ENCODE measurements around the gene ZPBP2. TPM values are rescaled to one million over a fixed set of nuclear protein-coding genes. Genes with fewer than 3 reads are reported as not detected.

Gene ZPBP2
- total RNA-seq (2022; extraction: Qiagen RNA extraction): not detected in 5 replicates

GRCh38 chr17:39867880-39868553, at the start of gene ZPBP2:
ZPBP2 (plus strand) TSS chr17:39868202; CDS start chr17:39868355, 153 bp downstream.

GRCh38 chr17:39863918-39864746, 3.9 kb upstream of the ZPBP2 start, which contains the start of gene IKZF3:
IKZF3 (minus strand) TSS chr17:39864312; CDS start chr17:39864126, 186 bp downstream.

Other genes starting within 250 kb of the ZPBP2 start
- 0.09 to 0.21 TPM (median 0.14 TPM) in 5 replicates for gene PPP1R1B, start 241.2 kb upstream of the ZPBP2 start, total RNA-seq (2022; extraction: Qiagen RNA extraction)
- 34.5 to 66.2 TPM (median 64.6 TPM) in 5 replicates for gene STARD3, start 231.1 kb upstream of the ZPBP2 start, total RNA-seq (2022; extraction: Qiagen RNA extraction)
- 0.53 to 1.1 TPM (median 0.92 TPM) in 5 replicates for gene TCAP, start 202.9 kb upstream of the ZPBP2 start, total RNA-seq (2022; extraction: Qiagen RNA extraction)
- gene PNMT, start 199.7 kb upstream of the ZPBP2 start, total RNA-seq (2022; extraction: Qiagen RNA extraction): 0.27 to 0.82 TPM (median 0.52 TPM) in 5 replicates
- gene PGAP3, start 180.1 kb upstream of the ZPBP2 start, total RNA-seq (2022; extraction: Qiagen RNA extraction): 6.9 to 8.0 TPM (median 7.5 TPM) in 5 replicates
- gene ERBB2, start 168.1 kb upstream of the ZPBP2 start, total RNA-seq (2022; extraction: Qiagen RNA extraction): 22.8 to 36.6 TPM (median 33.4 TPM) in 5 replicates
- 79.9 to 98.8 TPM (median 83.5 TPM) in 5 replicates for gene MIEN1, start 137.7 kb upstream of the ZPBP2 start, total RNA-seq (2022; extraction: Qiagen RNA extraction)
- 3.5 to 5.7 TPM (median 4.8 TPM) in 5 replicates for gene GRB7, start 130.3 kb upstream of the ZPBP2 start, total RNA-seq (2022; extraction: Qiagen RNA extraction)
- gene IKZF3, start 3.9 kb upstream of the ZPBP2 start, total RNA-seq (2022; extraction: Qiagen RNA extraction): not detected in 5 replicates
- gene GSDMB, start 50.4 kb downstream of the ZPBP2 start, total RNA-seq (2022; extraction: Qiagen RNA extraction): 1.2 to 2.4 TPM (median 2.2 TPM) in 5 replicates
- 33.0 to 41.3 TPM (median 37.4 TPM) in 5 replicates for gene ORMDL3, start 59.4 kb downstream of the ZPBP2 start, total RNA-seq (2022; extraction: Qiagen RNA extraction)
- gene LRRC3C, start 59.5 kb downstream of the ZPBP2 start, total RNA-seq (2022; extraction: Qiagen RNA extraction): not detected in 5 replicates
- not detected in 5 replicates for gene GSDMA, start 94.8 kb downstream of the ZPBP2 start, total RNA-seq (2022; extraction: Qiagen RNA extraction)
- gene PSMD3, start 112.6 kb downstream of the ZPBP2 start, total RNA-seq (2022; extraction: Qiagen RNA extraction): 157 to 178 TPM (median 165 TPM) in 5 replicates
- 0.96 to 1.8 TPM (median 1.5 TPM) in 5 replicates for gene CSF3, start 147.2 kb downstream of the ZPBP2 start, total RNA-seq (2022; extraction: Qiagen RNA extraction)
- gene MED24, start 186.2 kb downstream of the ZPBP2 start, total RNA-seq (2022; extraction: Qiagen RNA extraction): 42.3 to 68.1 TPM (median 59.6 TPM) in 5 replicates
- gene THRA, start 194.8 kb downstream of the ZPBP2 start, total RNA-seq (2022; extraction: Qiagen RNA extraction): 25.2 to 37.0 TPM (median 36.4 TPM) in 5 replicates
- 7.3 to 10.7 TPM (median 10.4 TPM) in 5 replicates for gene NR1D1, start 232.4 kb downstream of the ZPBP2 start, total RNA-seq (2022; extraction: Qiagen RNA extraction)